GM21576 (cell line): ENCODE data around the gene MUC13.
"Not testable (repeated sequence)": the region's sequence is repeated elsewhere in the genome, so short reads cannot be mapped to it uniquely, and the experiment has no call there.

Source experiments
- ATAC-seq: cut with Tn5 transposase; IDR thresholded peaks from one replicate; pipeline ENCODE4 v1.9.1; 2021; ENCODE audit warnings: mild to moderate bottlenecking, moderate library complexity; ENCODE audit not compliant: unreplicated experiment

The MUC13 gene

GRCh38 chr3:124934577-124934976, at the start of gene MUC13:
Gene MUC13 (minus strand): TSS chr3:124934751. CDS start chr3:124934712, 39 bp downstream.
- ATAC-seq, result no peak

DNA sequence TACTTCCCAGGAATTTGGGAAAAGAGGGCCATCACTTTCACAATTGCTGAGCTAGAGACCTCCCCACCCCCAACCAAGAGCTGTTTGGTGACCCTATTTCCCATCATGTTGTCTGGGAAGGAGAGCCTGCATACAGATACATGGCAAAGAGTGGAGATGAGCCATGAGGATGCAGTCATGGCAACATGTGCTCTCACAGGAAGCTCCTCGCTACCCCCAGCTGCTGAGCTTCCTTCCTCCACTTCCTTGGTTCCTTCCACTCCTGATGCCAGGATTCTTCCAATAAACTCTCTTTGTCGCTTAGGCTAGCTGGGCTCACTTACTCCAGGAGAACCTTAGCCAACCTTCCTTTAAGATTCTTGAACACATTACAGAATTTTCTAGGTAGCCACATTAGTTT, 48.3 kb upstream of the MUC13 start:
- ATAC-seq, result no peak

- no peak for ATAC-seq
These were observed 46.9 kb upstream of the MUC13 start for GRCh38 chr3:124981472-124981871.

DNA sequence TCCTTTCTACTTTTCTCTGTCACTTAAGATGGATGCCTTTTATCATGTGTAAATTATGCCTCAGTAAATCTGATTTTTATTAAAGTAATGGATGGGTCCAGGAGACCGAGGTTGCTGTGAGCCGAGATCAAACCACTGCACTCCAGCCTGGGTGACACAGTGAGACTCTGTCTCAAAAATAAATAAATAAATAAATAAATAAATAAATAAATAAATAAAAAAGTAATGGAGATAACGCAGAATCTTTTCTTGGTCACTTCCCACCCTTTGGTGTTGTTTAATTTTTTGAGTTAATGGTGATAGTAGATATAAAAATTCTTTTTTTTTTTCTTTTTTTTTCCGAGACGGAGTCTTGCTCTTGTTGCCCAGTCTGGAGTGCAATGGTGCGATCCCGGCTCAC, 44.1 kb upstream of the MUC13 start:
- ATAC-seq, result no peak

DNA sequence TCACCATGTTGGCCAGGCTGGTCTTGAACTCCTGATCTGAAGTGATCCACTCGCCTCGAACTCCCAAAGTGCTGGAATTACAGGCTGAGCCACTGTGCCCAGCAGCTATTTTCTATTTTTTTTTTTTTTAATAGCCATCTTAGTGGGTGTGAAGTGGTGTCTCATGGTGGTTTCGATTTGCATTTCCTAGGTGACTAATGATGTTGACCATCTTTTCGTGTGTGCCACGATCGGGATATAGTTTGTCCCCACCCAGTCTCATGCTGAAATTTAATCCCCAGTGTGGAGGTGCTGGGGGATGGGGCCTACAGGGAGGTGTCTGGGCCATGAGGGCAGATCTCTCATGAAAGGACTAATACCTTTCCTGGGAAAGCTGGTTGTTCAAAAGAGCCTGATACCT, 41.8 kb upstream of the MUC13 start:
- no peak for ATAC-seq

DNA sequence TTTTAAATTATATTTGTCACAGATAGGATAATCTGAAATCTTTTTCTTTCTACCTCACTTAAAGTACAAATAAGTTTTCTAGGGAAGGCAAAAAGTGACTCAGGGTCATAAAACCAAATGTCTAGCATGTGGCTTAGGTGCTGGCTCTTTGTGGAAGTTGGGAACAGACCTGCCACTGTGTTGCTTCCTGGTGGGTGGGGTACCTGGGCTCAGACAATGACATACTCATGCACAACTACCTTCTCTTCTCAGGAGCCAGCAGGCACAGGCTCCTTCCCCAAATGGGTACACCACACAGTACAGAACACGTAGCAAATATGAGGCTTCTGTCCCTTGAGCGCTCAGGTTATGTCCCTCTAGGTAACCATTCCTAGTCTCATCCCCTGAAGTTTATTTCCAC, 40.1 kb upstream of the MUC13 start:
- no peak for ATAC-seq

GRCh38 chr3:124973290-124973689, 38.7 kb upstream of the MUC13 start:
- ATAC-seq, result no peak

DNA sequence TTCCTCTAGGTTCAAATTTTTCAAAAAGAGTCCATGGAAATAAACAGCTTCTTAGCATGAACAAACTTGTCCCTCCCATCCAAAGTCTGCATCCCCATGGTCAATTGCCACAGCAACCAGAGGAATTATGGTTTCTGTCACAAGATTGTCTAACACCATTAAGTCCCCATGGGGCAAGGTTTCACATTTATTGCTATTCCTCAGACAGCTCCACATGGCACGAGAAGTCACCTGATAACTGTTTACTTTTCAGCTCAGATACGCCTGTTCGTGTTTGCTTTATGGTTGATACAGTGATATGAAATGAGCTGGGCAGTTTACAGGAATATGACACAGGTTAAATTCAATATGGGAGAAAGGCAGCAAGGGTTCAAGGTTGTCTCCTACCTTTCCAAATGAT, 37.9 kb upstream of the MUC13 start:
- ATAC-seq, result no peak

- ATAC-seq, result no peak
These were observed 35.6 kb upstream of the MUC13 start for GRCh38 chr3:124969963-124970722.

DNA sequence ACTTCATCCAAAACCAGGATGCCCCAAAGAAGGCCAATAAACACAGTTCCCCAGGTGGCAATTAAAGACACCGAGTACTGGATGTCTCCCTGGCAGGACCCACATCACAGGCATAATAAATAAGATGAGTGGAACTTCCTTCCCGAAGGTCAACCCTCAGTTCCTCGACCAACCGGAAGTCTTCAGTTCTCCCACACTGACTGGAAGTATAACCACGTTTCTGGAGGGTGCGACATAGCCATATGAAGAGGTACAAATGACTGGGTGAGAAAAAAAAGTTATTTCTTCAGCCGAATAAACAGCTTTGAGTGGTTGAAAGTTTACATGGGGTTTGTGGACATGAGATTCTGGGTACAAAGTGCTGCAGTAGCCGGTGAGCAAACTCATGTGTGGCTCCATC, 34.6 kb upstream of the MUC13 start:
- ATAC-seq, result no peak

- no peak for ATAC-seq
These were observed 33.4 kb upstream of the MUC13 start for GRCh38 chr3:124967964-124968363.

- ATAC-seq, result no peak
These were observed 32.2 kb upstream of the MUC13 start for GRCh38 chr3:124966521-124967445.

DNA sequence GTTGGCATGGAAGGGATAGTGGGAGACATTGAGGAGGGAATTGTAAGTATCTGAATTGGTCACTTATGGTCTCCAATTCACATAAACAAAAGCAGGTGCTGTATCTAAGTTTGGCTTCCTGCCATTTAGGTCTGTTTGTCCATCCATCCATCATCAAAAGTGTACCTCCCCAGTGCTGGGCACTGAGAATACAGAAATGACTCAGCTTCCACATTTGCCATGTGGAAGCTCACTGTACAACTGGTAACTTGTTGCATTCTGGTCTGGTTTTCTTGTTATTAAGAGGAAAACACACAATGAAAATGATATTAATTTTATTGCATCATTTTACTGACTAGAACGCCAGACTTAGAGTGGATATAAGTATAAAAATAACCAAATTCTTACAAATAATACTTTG, 30.9 kb upstream of the MUC13 start:
- no peak for ATAC-seq

DNA sequence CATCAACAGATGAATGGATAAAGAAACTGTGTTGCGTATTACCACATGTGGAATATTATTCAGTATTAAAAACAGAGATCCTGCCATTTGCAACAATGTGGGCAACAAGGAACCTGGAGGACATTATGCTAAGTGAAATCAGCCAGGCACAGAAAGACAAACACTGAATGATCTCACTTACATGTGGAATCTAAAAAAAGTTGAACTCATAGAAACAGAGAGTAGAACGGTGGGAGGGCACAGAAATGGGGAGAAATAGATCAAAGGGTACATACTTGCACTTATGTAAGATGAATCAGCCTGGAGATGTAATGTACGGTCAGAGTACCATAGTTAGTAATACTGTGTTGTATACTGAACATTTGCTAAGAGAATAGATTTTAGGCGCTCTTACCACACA, 29.8 kb upstream of the MUC13 start:
- no peak for ATAC-seq

DNA sequence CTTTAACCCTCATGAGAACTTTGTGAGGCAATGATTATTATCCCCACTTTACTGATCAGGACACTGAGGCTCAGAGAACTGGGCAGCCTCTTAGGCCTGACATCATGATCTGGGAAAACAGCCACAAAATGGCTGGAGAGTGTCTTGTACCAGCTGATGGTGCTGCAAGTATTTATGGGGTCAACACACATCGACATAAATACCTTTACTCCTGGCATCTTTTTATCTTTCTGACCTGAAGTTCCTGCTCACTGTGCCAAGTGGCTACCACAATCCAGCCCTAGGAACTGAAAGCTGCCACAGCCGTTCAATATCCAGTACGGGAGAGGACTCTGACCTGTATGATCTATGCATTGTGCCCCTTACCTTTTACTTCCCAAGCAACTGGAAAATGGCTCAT, 29.2 kb upstream of the MUC13 start:
- ATAC-seq, result no peak

GRCh38 chr3:124962403-124962940, 27.9 kb upstream of the MUC13 start:
- ATAC-seq, result no peak

GRCh38 chr3:124960698-124961097, 26.1 kb upstream of the MUC13 start:
- ATAC-seq, result no peak

DNA sequence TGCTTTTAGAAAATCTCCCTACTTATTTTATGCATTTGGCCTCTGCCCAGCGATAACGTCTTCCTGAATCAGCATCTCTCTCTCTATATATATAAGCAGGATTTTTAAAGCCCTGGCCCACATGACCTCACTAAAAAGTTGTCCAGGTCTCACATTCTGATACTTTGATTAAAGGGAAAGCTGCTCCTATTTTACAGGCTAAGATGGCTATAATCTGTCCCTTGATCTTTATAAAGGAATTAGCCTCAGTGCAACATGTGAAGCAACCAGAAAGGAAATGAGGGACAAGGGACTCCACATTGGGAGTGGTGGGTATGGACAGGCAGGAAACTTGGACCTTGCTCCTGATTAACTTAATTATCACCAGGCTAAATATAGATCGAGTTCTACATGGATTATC, 25.6 kb upstream of the MUC13 start:
- ATAC-seq, result no peak

- ATAC-seq, result not testable (repeated sequence)
These were observed 23.4 kb upstream of the MUC13 start for GRCh38 chr3:124957951-124958350.

- no peak for ATAC-seq
These were observed 17.8 kb upstream of the MUC13 start for GRCh38 chr3:124952282-124952855.

- no peak for ATAC-seq
These were observed 17.1 kb upstream of the MUC13 start for GRCh38 chr3:124951511-124952281.
